Adrenal gland (tissue), 12 donors: ENCODE data around the gene USE1. TPM values are rescaled to one million over a fixed set of nuclear protein-coding genes. Genes with fewer than 3 reads are reported as not detected.

Source experiments
- DNase-seq, 7 donors: peaks; one replicate each; pipeline ENCODE4 v3.0.0-alpha.2; 2019 to 2020
- H3K27ac ChIP-seq, 5 donors: fragments of 200-600 bp; sonication (generic) in 4 of 5; 1 replicate in 3 of 5; 2 replicates in 2 of 5; pipeline versions ENCODE4 v1.5.1 to v1.8.0; 2016 to 2020; ENCODE audit warnings: mild to moderate bottlenecking in 1 of 5
- H3K27me3 ChIP-seq: fragments of 200-600 bp; 2 replicates; pipeline ENCODE4 v1.8.0; 2021
- H3K36me3 ChIP-seq, 2 donors: fragments of 200-600 bp; replicated peaks in 1 of 2; 1 replicate in 1 of 2; 2 replicates in 1 of 2; pipeline versions ENCODE4 v1.5.1 to v1.8.0; 2018 to 2022
- H3K4me1 ChIP-seq, 2 donors: fragments of 200-600 bp; replicated peaks in 1 of 2; 1 replicate in 1 of 2; 2 replicates in 1 of 2; pipeline versions ENCODE4 v1.5.1 to v1.8.0; 2018 to 2021
- H3K4me3 ChIP-seq, 4 donors: fragments of 200-600 bp; sonication (generic) in 3 of 4; one replicate each; pipeline ENCODE4 v1.5.1; 2016 to 2018
- H3K9me3 ChIP-seq, 3 donors: fragments of 200-600 bp; sonication (generic) in 1 of 3; replicated peaks in 1 of 3; 1 replicate in 2 of 3; 2 replicates in 1 of 3; pipeline versions ENCODE4 v1.5.1 to v1.8.0; 2016 to 2021
- CTCF ChIP-seq, 6 experiments: fragments of 450-650 bp in 4 of 6; fragments of 200-600 bp in 2 of 6; sonication (generic) in 1 of 6; IDR thresholded peaks; 1 replicate in 5 of 6; 2 replicates in 1 of 6; pipeline versions ENCODE4 v1.5.1 to v1.8.0; 2016 to 2021; ENCODE audit warnings: antibody characterized with exemption in 6 of 6, mild to moderate bottlenecking in 2 of 6, moderate library complexity in 1 of 6
- POLR2A ChIP-seq, 2 donors: fragments of 450-650 bp; IDR thresholded peaks; one replicate each; pipeline ENCODE4 v1.6.1; 2017; ENCODE audit warnings: antibody characterized with exemption in 2 of 2, mild to moderate bottlenecking in 2 of 2, moderate library complexity in 1 of 2
- WGBS, 4 donors: extraction: QIAGEN DNeasy Blood & Tissue Kit in 2 of 4; methylation state at CpG; one replicate each; pipeline versions ENCODE4 v1.1.5 to v1.1.7; 2013 to 2017; 5-methylcytosine and 5-hydroxymethylcytosine counted together
- intact Hi-C, 2 donors: fragments of 100-400 bp; cut with DNase I; formaldehyde crosslinking; loops; one replicate each; pipeline versions ENCODE4 v1.14.1 to v1.15.0; 2022 to 2023
- polyA plus RNA-seq, 3 donors: library from polyadenylated mRNA; stranded (reverse); fragments of 200-250 nt in 2 of 3; fragments of 350-450 nt in 1 of 3; fragmentation: Illumina TruSeq in 1 of 3; extraction: RNeasy Lipid Tissue Mini Kit (QIAGEN cat#74804) in 1 of 3; gene quantifications; one replicate each; pipeline ENCODE4 v1.2.3, GENCODE V29; 2013 to 2014
- total RNA-seq, 9 donors: library from RNA; depleted of rRNA in 4 of 9; stranded (reverse); fragments of >200 nt in 4 of 9; fragments of 120-200 nt in 1 of 9; fragmentation: NEBNext Ultra II Directional in 1 of 9; extraction: Animal tissue kit (Norgen Biotek cat#: 25700) in 1 of 9; gene quantifications; one replicate each; pipeline versions ENCODE4 v1.1.0 to v1.2.4, GENCODE V29; 2013 to 2023
- donor health status: healthy with polysubstance abuse.
- donor health status: Bipolar disorder and iron deficiency.
- donor health status: DM: yes; HTN: yes; CAD: no.
- donor health status: DM: no; HTN: no; CAD: no.
- donor health status: DM: no; HTN: no; CAD: no.
- donor health status: DM: yes; HTN: yes; CAD: no.

USE1 gene
- total and polyA plus RNA-seq, 12 donors, result 23.7 to 87.8 (median 44.7) TPM

- intact Hi-C loops, result no loop called here
- H3K4me3 ChIP-seq, result peak overlapping the region in 1 of 4 donors; percentile 77
- 48 to 89% (median 61%) methylated on average over 4 to 13 of the region's 13 CpGs for WGBS, 4 donors
- no peaks in the 10 kb centered on the region for H3K27me3 ChIP-seq
- peak overlapping the region in 3 of 5 donors; percentile 73 to 97 (median 94) for H3K27ac ChIP-seq
- peak in 1 of 7 donors; percentile 35 for DNase-seq
- H3K36me3 ChIP-seq, result peaks cover 0 to 38% of the 10 kb centered on the region in 2 donors
- no peaks in the 10 kb centered on the region for H3K9me3 ChIP-seq
- H3K4me1 ChIP-seq, result peaks cover 18 to 20% of the 10 kb centered on the region in 2 donors
- TF ChIP-seq CTCF (IDR thresholded peaks at IDR 0.05) (no peak), POLR2A (IDR thresholded peaks at IDR 0.05) (no peak)
These were observed 1.0 kb downstream of the USE1 start for GRCh38 chr19:17216058-17216670.

GRCh38 chr19:17219286-17219685 lies 4.1 kb downstream of the USE1 start:
- Histone ChIP-seq H3K36me3 (peaks cover 0 to 22% of the 10 kb centered on the region in 2 donors), H3K4me3 (no peak overlapping the region), H3K27ac (no peak overlapping the region), H3K4me1 (peaks cover 18 to 20% of the 10 kb centered on the region in 2 donors), H3K27me3 (no peaks in the 10 kb centered on the region), H3K9me3 (no peaks in the 10 kb centered on the region)
- intact Hi-C loops, result no loop called here
- no peak for DNase-seq
- no peak for TF ChIP-seq POLR2A (IDR thresholded peaks at IDR 0.05)
- TF ChIP-seq CTCF (IDR thresholded peaks at IDR 0.05), result no peak
- 92 to 100% (median 97%) methylated on average over 7 to 8 of the region's 8 CpGs for WGBS, 4 donors

- peak; percentile 65 to 85 (median 83) for DNase-seq
- Histone ChIP-seq H3K4me3 (peak overlapping the region in 1 of 4 donors; percentile 10), H3K27me3 (no peaks in the 10 kb centered on the region), H3K4me1 (peaks cover 13% of the 10 kb centered on the region in 2 donors), H3K36me3 (peaks cover 0 to 22% of the 10 kb centered on the region in 2 donors), H3K27ac (peak overlapping the region in 4 of 5 donors; percentile 41 to 86 (median 80)), H3K9me3 (no peaks in the 10 kb centered on the region)
- intact Hi-C loops, result no loop called here
- WGBS, 4 donors, result 29 to 32% (median 30%) methylated on average over 11 to 14 of the region's 14 CpGs
- no peak for TF ChIP-seq CTCF (IDR thresholded peaks at IDR 0.05)
- no peak for TF ChIP-seq POLR2A (IDR thresholded peaks at IDR 0.05)
These were observed 5.1 kb downstream of the USE1 start for GRCh38 chr19:17220207-17220758.

- no peak for TF ChIP-seq POLR2A (IDR thresholded peaks at IDR 0.05)
- no peak for TF ChIP-seq CTCF (IDR thresholded peaks at IDR 0.05)
- Histone ChIP-seq H3K36me3 (peaks cover 0 to 7% of the 10 kb centered on the region in 2 donors), H3K27me3 (no peaks in the 10 kb centered on the region), H3K4me1 (peaks cover 19 to 22% of the 10 kb centered on the region in 2 donors), H3K4me3 (no peak overlapping the region), H3K9me3 (no peaks in the 10 kb centered on the region), H3K27ac (no peak overlapping the region)
- WGBS, 4 donors, result 79 to 85% (median 80%) methylated on average over 10 of the region's 10 CpGs
- DNase-seq, result no peak
- intact Hi-C loops, result no loop called here
These were observed 9.9 kb downstream of the USE1 start for GRCh38 chr19:17225053-17225452.
